ENCODE results near the gene ABLIM2. TPM values are rescaled to one million over a fixed set of nuclear protein-coding genes. Genes with fewer than 3 reads are reported as not detected.

Gene ABLIM2
- total RNA-seq, 4 donors from 2014 or later: 4.2 to 28.5 (median 8.7) TPM

GRCh38 chr4:8177552-8177951, 18.9 kb upstream of the ABLIM2 start:
- Histone ChIP-seq H3K4me1 (peaks cover 8 to 17% (median 13%) of the 10 kb centered on the region in 4 donors), H3K9me3 (no peaks in the 10 kb centered on the region), H3K27ac (replicated peaks in 1 of 4) (no peak overlapping the region), H3K36me3 (no peaks in the 10 kb centered on the region), H3K4me3 (no peak overlapping the region), H3K27me3 (no peaks in the 10 kb centered on the region)
- 72% methylated on average over 6 of the region's 6 CpGs for WGBS
- intact Hi-C loops (cut with DNase I): loop anchor here (10.0 kb wide), 1 partner anchor 227 kb away; no protein-coding TSS in a partner anchor
- DNase-seq (ENCODE audit: extremely low spot score): no peak
- TF ChIP-seq POLR2A (IDR thresholded peaks at IDR 0.05; ENCODE audit: low read depth): no peak
- TF ChIP-seq EP300 (IDR thresholded peaks at IDR 0.05): no peak
- TF ChIP-seq POLR2AphosphoS5 (IDR thresholded peaks at IDR 0.05): no peak
- no peak for TF ChIP-seq CTCF (IDR thresholded peaks at IDR 0.05)

- Histone ChIP-seq H3K4me3 (no peak overlapping the region), H3K36me3 (no peaks in the 10 kb centered on the region), H3K9me3 (no peaks in the 10 kb centered on the region), H3K27ac (replicated peaks in 1 of 4) (no peak overlapping the region), H3K4me1 (peaks cover 2 to 9% (median 6%) of the 10 kb centered on the region in 4 donors), H3K27me3 (no peaks in the 10 kb centered on the region)
- DNase-seq (ENCODE audit: extremely low spot score): no peak
- 41% methylated on average over 15 of the region's 17 CpGs for WGBS
- TF ChIP-seq CTCF (IDR thresholded peaks at IDR 0.05) (peak; percentile 53 to 77 (median 61)), POLR2A (IDR thresholded peaks at IDR 0.05; ENCODE audit: low read depth) (no peak)
- intact Hi-C loops (cut with DNase I): loop anchor here (10.0 kb wide), 1 partner anchor 228 kb away; no protein-coding TSS in a partner anchor
Measured at GRCh38 chr4:8176547-8177399, 18.2 kb upstream of the ABLIM2 start.

- peaks cover 0 to 8% (median 0%) of the 10 kb centered on the region in 4 donors for H3K27me3 ChIP-seq
- TF ChIP-seq EP300 (IDR thresholded peaks at IDR 0.05) (no peak), CTCF (IDR thresholded peaks at IDR 0.05) (no peak), POLR2A (IDR thresholded peaks at IDR 0.05; ENCODE audit: low read depth) (no peak), POLR2AphosphoS5 (IDR thresholded peaks at IDR 0.05) (no peak)
- H3K4me3 ChIP-seq: no peak overlapping the region
- H3K27ac ChIP-seq (replicated peaks in 1 of 4): no peak overlapping the region
- H3K36me3 ChIP-seq: no peaks in the 10 kb centered on the region
- no peak for DNase-seq (ENCODE audit: extremely low spot score)
- peaks cover 0 to 7% (median 4%) of the 10 kb centered on the region in 4 donors for H3K4me1 ChIP-seq
- WGBS: 95% methylated on average over 5 of the region's 6 CpGs
- intact Hi-C loops (cut with DNase I): loop anchor here (10.0 kb wide), 1 partner anchor 229 kb away; no protein-coding TSS in a partner anchor
- H3K9me3 ChIP-seq: no peaks in the 10 kb centered on the region
Measured at GRCh38 chr4:8175686-8176085, 17.1 kb upstream of the ABLIM2 start.

- H3K9me3 ChIP-seq: no peaks in the 10 kb centered on the region
- no peak for TF ChIP-seq EP300 (IDR thresholded peaks at IDR 0.05)
- TF ChIP-seq CTCF (IDR thresholded peaks at IDR 0.05): no peak
- no peak for TF ChIP-seq POLR2A (IDR thresholded peaks at IDR 0.05; ENCODE audit: low read depth)
- TF ChIP-seq POLR2AphosphoS5 (IDR thresholded peaks at IDR 0.05): no peak
- peaks cover 0 to 7% (median 2%) of the 10 kb centered on the region in 4 donors for H3K4me1 ChIP-seq
- intact Hi-C loops (cut with DNase I): loop anchor here (10.0 kb wide), 1 partner anchor 230 kb away; no protein-coding TSS in a partner anchor
- no peak overlapping the region for H3K27ac ChIP-seq (replicated peaks in 1 of 4)
- H3K27me3 ChIP-seq: peaks cover 0 to 11% (median 0%) of the 10 kb centered on the region in 4 donors
- no peak for DNase-seq (ENCODE audit: extremely low spot score)
- H3K36me3 ChIP-seq: no peaks in the 10 kb centered on the region
- no peak overlapping the region for H3K4me3 ChIP-seq
- WGBS: 87% methylated on average over 3 of the region's 3 CpGs
Measured at GRCh38 chr4:8174970-8175369, 16.4 kb upstream of the ABLIM2 start.
